ENCODE results near the gene SLMAP. TPM values are rescaled to one million over a fixed set of nuclear protein-coding genes. Genes with fewer than 3 reads are reported as not detected.

The SLMAP gene
- total and polyA plus RNA-seq, 2 of the 13 experiments (the other 11 are each of a cell fraction or from before 2014, with no cell fraction given), result 24.0 to 48.3 TPM

DNA sequence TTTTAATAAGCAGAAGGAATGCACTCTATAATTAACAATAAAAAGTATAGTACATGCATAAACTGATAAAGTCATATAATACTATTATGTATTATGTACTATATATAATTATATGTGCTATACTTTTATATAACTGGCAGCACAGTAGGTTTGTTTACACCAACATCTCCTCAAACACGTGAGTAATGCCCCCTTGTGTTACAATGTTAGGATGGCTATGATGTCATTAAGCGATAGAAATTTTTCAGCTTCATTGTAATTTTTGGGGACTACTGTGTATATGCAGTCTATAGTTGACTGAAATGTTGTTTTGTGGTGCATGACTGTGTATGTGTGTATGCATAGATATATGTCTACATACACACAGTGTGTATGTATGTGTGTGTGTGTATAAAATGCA lies 100.6 kb downstream of the SLMAP start:
- no peak for ATAC-seq
- intact Hi-C loops (cut with micrococcal nuclease; ENCODE audit: unreplicated experiment) (no loop called here), in situ Hi-C loops (cut with HindIII; ENCODE audit: extremely low pct_ligation_motif_present, low pct_unique_long_range_greater_than_20kb) (loop anchor here (25.0 kb wide), 1 partner anchor 469 kb away; no protein-coding TSS in a partner anchor)
- H3K4me1 ChIP-seq (ENCODE audit: insufficient read depth, low read length), result no peaks in the 10 kb centered on the region
- no TSS peak for BruUV-seq (replicated peaks)
- DNase-seq (ENCODE audit: low spot score), result no peak
- H3K4me3 ChIP-seq (replicated peaks in 1 of 3; ENCODE audit: insufficient read depth in 1 of 3, low read depth in 2 of 3, low read length in 3 of 3), result no peak overlapping the region
- no peaks in the 10 kb centered on the region for H3K9me3 ChIP-seq (ENCODE audit: low read length)
- ChIA-PET POLR2A (interaction anchor here (1.1 kb wide), 1 partner anchor 59 kb away, joined by 3 read pairs; no protein-coding TSS in a partner anchor), CTCF (ENCODE audit: low intra/inter-chr PET ratio, low total read pairs) (no interaction called here)
- whole genome bisulfite sequencing (ENCODE audit: low lambda C conversion rate), result 90% methylated on average over 2 of the region's 2 CpGs
- no peaks in the 10 kb centered on the region for H4K20me1 ChIP-seq (ENCODE audit: insufficient read depth, low read length)
- no peak overlapping the region for H3K4me2 ChIP-seq (ENCODE audit: low read depth, low read length)
- H3K27ac ChIP-seq (ENCODE audit: extremely low read length, insufficient read depth, low read length), result no peak overlapping the region
- FAIRE-seq, result no peak
- H3K79me2 ChIP-seq (ENCODE audit: insufficient read depth, low read length), result no peaks in the 10 kb centered on the region
- 0 out of 2 replicates have a peak, but pooled peaks have one; percentile 35 for TF ChIP-seq ZKSCAN1 (IDR thresholded peaks at IDR 0.05; ENCODE audit: low read length)
- TF ChIP-seq SP1 (IDR thresholded peaks at IDR 0.05), result no peak
- TF ChIP-seq SP1 (CRISPR knock-in tag; IDR thresholded peaks at IDR 0.05), result no peak
- TF ChIP-seq STAG1 (CRISPR knock-in tag; IDR thresholded peaks at IDR 0.05), result peak; percentile 29; the same call in 1 of the 2 replicates
- TF ChIP-seq CREB1 (IDR thresholded peaks at IDR 0.05), result peak; percentile 24; the same call in 1 of the 2 replicates
- no peak for TF ChIP-seq CREB1 (CRISPR knock-in tag; IDR thresholded peaks at IDR 0.05)
- peak; percentile 78 for TF ChIP-seq ATF7 (IDR thresholded peaks at IDR 0.05)
- no peak for TF ChIP-seq ATF7 (CRISPR knock-in tag; IDR thresholded peaks at IDR 0.05)
- no peak overlapping the region for H3K9ac ChIP-seq (ENCODE audit: insufficient read depth, low read depth, low read length)
- no peaks in the 10 kb centered on the region for H3K27me3 ChIP-seq (ENCODE audit: control insufficient read depth in 1 of 2, insufficient read depth in 2 of 2, low read length in 2 of 2)
- no peak overlapping the region for H2AFZ ChIP-seq (ENCODE audit: low read length)
- peaks cover 10 to 36% of the 10 kb centered on the region in 2 experiments for H3K36me3 ChIP-seq (replicated peaks in 1 of 2; ENCODE audit: control insufficient read depth in 1 of 2, insufficient read depth in 2 of 2, low read length in 2 of 2)

DNA sequence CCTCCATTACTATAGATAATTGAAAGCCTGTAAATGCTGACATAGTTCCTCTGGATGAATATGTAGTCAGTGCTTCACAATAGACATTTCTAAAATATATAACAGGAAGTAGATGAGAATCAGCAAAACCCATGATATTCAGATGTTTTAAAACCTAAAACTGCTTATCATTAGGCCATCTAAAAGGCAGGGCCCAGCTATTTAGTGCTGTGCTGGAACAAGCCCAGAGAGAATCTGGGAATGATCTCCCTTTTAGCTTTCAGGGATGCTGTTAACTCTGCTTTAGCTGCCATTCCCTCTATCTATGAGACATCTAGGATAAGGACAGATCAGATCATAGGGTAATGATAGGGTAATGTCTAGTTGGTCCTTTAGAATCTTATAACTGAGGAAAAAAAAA lies 106.8 kb downstream of the SLMAP start:
- H3K4me3 ChIP-seq (replicated peaks in 1 of 3; ENCODE audit: insufficient read depth in 1 of 3, low read depth in 2 of 3, low read length in 3 of 3), result no peak overlapping the region
- no peaks in the 10 kb centered on the region for H3K9me3 ChIP-seq (ENCODE audit: low read length)
- H3K27ac ChIP-seq (ENCODE audit: extremely low read length, insufficient read depth, low read length), result no peak overlapping the region
- no TSS peak for BruUV-seq (replicated peaks)
- H3K4me1 ChIP-seq (ENCODE audit: insufficient read depth, low read length), result no peaks in the 10 kb centered on the region
- no peak for FAIRE-seq
- DNase-seq (ENCODE audit: low spot score), result no peak
- intact Hi-C loops (cut with micrococcal nuclease; ENCODE audit: unreplicated experiment), result no loop called here
- no peaks in the 10 kb centered on the region for H3K79me2 ChIP-seq (ENCODE audit: insufficient read depth, low read length)
- ChIA-PET POLR2A (no interaction called here), CTCF (ENCODE audit: low intra/inter-chr PET ratio, low total read pairs) (no interaction called here)
- H3K9ac ChIP-seq (ENCODE audit: insufficient read depth, low read depth, low read length), result no peak overlapping the region
- H4K20me1 ChIP-seq (ENCODE audit: insufficient read depth, low read length), result no peaks in the 10 kb centered on the region
- H3K36me3 ChIP-seq (replicated peaks in 1 of 2; ENCODE audit: control insufficient read depth in 1 of 2, insufficient read depth in 2 of 2, low read length in 2 of 2), result peaks cover 8 to 47% of the 10 kb centered on the region in 2 experiments
- no peak overlapping the region for H2AFZ ChIP-seq (ENCODE audit: low read length)
- in situ Hi-C loops (cut with HindIII; ENCODE audit: extremely low pct_ligation_motif_present, low pct_unique_long_range_greater_than_20kb), result loop anchor here (25.0 kb wide), 1 partner anchor 476 kb away; no protein-coding TSS in a partner anchor
- no peak overlapping the region for H3K4me2 ChIP-seq (ENCODE audit: low read depth, low read length)
- ATAC-seq, result no peak
- no peaks in the 10 kb centered on the region for H3K27me3 ChIP-seq (ENCODE audit: control insufficient read depth in 1 of 2, insufficient read depth in 2 of 2, low read length in 2 of 2)
- TF ChIP-seq GATAD1 (CRISPR knock-in tag; IDR thresholded peaks at IDR 0.05) (no peak), BORCS8-MEF2B (CRISPR knock-in tag; IDR thresholded peaks at IDR 0.05) (no peak), RERE (CRISPR knock-in tag; IDR thresholded peaks at IDR 0.05; ENCODE audit: low read depth) (no peak), ZFP1 (CRISPR knock-in tag; IDR thresholded peaks at IDR 0.05) (no peak), ZNF558 (CRISPR knock-in tag; IDR thresholded peaks at IDR 0.05; ENCODE audit: borderline replicate concordance) (no peak), EEA1 (CRISPR knock-in tag; IDR thresholded peaks at IDR 0.05; ENCODE audit: borderline replicate concordance) (no peak)
- TF ChIP-seq, protein P1, sequence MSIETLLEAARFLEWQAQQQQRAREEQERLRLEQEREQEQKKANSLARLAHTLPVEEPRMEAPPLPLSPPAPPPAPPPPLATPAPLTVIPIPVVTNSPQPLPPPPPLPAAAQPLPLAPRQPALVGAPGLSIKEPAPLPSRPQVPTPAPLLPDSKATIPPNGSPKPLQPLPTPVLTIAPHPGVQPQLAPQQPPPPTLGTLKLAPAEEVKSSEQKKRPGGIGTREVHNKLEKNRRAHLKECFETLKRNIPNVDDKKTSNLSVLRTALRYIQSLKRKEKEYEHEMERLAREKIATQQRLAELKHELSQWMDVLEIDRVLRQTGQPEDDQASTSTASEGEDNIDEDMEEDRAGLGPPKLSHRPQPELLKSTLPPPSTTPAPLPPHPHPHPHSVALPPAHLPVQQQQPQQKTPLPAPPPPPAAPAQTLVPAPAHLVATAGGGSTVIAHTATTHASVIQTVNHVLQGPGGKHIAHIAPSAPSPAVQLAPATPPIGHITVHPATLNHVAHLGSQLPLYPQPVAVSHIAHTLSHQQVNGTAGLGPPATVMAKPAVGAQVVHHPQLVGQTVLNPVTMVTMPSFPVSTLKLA (IDR thresholded peaks at IDR 0.05), result no peak
